ENCODE results near the gene AKAP11.

AKAP11 gene

GRCh38 chr13:42272804-42273175 is 838 bp downstream of the AKAP11 start:
- no peak for DNase-seq

DNA sequence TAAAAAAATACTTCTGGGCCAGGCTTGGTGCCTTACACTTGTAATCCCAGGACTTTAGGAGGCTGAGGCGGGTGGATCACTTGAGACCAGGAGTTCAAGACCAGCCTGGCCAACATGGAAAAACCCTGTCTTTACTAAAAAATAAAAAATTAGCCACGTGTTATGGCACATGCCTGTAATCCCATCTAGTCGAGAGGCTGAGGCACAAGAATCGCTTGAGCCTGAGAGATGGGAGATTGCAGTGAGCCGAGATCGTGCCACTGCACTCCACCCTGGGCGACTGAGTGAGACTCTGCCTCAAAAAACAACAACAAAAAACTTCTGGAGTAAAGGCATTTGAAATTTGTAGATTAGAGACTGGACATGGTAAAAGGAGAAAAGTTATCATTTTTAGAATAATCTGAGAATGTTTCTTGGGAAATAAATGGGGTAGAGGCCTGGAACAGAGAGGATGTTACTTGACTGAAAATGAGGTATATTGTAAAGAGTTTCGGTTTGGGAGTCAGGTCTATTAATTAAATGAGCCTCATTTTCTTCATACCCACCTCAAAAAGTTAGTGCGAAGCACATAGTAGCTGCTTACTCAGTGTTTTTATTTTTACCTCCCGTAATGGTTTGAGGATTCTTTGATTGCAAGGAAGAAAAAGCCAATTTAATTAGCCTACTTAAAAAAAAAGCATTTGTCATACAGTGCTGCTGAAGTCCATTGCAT is 2.6 kb downstream of the AKAP11 start:
- no peak for DNase-seq

DNA sequence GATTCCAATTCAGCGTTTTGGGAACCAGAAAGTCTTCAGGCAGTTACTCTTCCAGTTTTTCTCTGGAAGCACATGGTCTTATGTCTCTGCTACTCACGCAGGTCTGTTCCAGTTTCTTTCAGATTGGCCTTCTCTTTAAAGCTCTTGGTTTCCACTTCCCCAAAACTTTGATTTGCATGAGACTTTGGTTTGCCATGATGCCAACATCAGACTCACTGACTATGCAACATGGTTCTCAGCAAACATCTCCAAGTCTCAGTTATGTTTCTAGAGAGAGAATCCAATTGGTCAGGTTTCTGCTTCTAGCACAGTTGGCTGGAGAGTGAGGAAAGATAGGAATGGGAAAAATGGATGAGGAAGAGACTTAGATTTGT is 3.1 kb downstream of the AKAP11 start:
- no peak for DNase-seq

DNA sequence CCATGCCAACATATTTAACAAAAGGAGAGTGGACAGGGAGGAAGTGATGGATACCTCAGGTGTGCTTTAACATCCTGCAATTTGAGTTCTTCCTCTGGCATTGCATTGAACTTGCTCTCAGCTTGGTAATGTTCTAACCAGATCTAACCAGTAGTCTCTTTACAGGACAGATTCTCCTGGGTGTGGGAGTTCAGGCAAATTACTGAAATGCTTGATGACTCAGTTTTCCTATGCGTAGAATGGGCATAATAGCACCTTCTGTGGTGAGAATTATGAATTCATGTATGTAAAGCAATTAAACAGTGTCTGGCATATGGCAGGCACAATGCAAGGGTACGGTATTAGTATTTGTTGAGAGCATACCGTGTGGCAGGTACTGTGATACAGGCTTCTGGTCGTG is 3.6 kb downstream of the AKAP11 start:
- DNase-seq, result no peak

DNA sequence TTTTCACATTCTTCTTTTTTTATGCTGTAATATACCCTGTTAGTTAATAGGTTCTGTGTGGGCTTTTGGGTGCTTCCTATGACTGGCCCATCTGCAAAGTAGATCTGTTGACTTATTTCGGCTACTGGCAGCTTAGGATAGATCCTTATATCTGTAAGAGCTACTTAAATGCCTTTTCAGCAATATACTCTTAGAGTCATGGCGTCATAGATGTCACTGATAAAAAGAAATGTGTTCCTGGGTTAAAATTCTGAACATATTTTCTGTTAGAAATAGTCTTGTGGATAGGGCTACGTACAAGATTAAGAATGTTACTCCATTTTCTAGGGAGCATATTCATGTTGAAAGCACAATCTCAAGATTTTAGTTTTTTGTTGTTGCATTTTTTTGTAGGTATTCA is 4.7 kb downstream of the AKAP11 start:
- DNase-seq, result no peak

DNA sequence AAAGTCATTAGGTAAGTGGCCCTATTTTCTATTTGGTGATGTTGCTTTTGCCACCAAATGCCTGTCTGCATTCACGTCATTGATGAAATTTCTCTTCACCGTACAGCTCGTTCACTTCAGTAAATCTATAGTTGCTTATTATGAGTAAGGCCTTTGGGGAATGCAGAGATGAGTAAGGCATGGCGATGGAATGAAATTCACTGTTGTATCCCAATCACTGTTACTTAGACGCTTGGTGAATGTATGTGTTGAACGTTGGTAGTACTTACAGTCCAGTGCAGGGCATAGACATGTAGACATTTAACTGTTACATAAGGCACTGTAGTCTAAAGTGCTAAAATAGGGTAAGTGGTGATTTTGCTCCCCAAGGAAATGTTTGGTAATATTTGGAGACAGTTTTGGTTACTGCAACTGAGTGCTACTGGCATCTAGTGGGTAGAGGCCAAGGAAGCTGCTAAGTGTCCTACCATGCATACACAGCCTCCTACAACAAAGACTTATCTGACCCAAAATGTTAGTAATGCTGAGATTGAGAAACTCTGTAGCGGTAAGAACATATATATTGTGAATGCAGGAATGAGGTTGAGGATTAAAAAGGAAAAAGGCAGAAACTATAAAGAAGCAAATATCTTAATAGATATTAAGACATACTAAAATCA is 5.8 kb downstream of the AKAP11 start:
- peak; percentile 23 for DNase-seq

DNA sequence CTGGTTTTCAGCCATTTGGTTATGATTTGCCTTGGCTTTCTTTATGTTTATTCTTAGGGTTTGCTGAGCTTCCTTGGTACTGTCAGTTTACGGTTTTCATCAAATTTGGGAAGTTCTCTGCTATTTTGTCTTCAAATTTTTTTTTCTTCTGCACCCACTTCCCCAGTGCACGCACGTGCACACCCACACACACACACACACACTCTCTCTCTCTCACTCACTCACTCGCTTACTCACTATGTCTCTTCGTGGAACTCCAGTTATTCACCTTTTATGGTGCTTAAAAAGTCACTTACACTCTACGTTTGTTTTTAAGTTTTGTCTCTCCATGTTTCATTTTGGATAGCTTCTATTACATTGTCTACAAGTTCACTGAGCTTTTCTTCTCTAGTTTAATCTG is 7.1 kb downstream of the AKAP11 start:
- no peak for DNase-seq

GRCh38 chr13:42279986-42280385 is 8.0 kb downstream of the AKAP11 start:
- no peak for DNase-seq

GRCh38 chr13:42280537-42280936 is 8.6 kb downstream of the AKAP11 start:
- no peak for DNase-seq

GRCh38 chr13:42283574-42283973 is 11.6 kb downstream of the AKAP11 start:
- no peak for DNase-seq

- no peak for DNase-seq
Measured at GRCh38 chr13:42284068-42284467, 12.1 kb downstream of the AKAP11 start.

DNA sequence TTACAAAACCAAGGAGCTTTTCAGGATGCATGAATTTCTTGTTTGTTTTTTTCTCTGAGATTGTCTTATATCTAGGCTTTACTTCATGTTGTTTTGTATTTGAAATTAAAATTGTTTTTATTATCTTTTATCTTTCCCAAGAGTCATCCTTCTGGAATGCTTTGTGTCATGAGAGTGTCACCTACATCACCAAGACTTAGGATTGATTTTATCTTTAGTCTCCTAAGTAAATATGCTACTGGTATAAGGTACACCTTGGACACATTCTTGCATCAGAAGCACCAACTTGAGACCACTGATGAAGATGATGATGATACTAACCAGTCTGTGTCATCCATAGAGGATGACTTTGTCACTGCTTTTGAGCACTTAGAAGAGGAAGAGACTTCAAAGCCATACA is 26.4 kb downstream of the AKAP11 start:
- no peak for DNase-seq

GRCh38 chr13:42305503-42305902 is 33.6 kb downstream of the AKAP11 start:
- DNase-seq, result no peak

- no peak for DNase-seq
Measured at GRCh38 chr13:42307461-42307860, 35.5 kb downstream of the AKAP11 start.

- no peak for DNase-seq
Measured at GRCh38 chr13:42312817-42313431, 41.0 kb downstream of the AKAP11 start.

DNA sequence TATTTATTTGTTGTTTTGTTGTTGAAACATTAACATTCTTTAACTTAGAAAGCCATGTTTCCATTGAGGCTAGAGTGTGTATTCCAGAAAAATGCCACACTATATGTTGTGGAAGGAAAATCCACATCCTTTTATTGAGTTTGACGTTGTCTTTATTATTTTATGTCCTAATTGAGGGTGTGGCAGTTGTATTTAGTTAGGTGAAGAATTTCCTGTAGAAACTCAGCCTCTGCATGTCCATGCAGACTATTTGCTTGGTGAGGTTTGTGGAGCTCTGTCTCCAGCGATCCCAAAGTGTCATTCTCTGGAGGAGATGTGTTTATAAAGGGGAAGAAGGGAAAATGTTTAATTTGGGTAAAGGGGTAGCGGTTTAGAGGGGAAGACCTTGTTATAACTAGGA is 46.6 kb downstream of the AKAP11 start:
- no peak for DNase-seq

DNA sequence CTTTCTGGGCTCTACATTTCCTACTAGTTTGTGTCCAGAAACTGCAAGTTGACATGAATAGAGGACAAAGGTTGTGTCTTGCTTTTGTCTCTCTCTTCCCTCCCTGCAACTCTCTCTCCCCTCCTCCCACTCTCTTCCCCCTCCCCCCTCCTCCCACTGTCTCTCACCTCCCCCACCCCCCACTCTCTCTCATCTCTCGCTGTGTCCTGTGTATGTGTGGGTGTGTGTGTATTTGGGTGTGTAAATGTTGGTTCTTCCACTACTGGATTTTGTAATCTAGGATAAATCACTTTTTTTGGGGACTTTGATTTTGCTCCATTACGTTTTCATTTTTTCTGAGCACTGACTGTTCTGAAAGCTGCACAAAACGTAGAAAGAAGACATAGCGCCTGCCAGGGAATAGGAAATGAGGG is 48.4 kb downstream of the AKAP11 start:
- DNase-seq, result peak; percentile 37

DNA sequence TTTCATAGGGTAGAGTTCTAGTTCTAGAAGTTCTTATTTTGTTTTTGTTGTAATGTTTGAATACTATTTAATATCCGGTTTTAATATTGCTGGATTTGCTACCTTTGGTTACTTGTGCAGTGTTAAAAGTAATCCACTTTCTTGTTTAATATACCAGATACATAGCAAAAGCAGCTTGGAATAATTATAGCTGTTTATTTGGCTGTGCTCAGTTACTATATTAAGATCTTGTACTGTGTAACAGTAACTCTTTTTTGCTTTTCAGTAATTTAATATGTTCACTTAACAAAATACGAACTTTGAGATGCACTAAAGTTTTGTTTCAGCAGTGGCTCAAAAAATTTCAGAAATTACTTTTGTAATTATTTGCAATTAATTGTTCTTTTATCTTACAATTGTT is 50.9 kb downstream of the AKAP11 start:
- DNase-seq, result no peak

GRCh38 chr13:42324704-42325103 is 52.8 kb downstream of the AKAP11 start:
- no peak for DNase-seq

GRCh38 chr13:42327725-42328124 is 55.8 kb downstream of the AKAP11 start:
- no peak for DNase-seq

GRCh38 chr13:42328672-42329071 is 56.7 kb downstream of the AKAP11 start:
- DNase-seq, result no peak

DNA sequence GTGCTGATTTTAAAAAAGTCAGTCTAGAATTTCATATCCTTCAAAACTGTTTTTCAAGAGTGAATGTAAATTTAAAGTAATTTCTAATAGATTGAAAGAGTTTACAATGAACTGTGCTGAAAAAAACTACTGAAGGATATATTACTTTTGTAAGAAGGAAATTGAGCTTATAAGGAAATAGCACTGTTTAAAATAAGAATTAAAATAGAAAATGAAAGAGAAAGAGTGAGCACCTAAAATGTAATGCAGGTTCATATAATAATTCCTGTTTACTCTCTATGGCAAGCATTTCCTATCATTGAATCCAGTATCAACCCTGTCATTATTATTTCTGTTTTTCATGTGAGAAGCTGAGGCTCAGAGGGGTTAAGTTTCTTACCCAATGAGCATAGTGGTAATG is 57.3 kb downstream of the AKAP11 start:
- DNase-seq, result no peak

- no peak for DNase-seq
Measured at GRCh38 chr13:42331009-42331408, 59.1 kb downstream of the AKAP11 start.

GRCh38 chr13:42333613-42334328 is 61.8 kb downstream of the AKAP11 start:
- no peak for DNase-seq
